T-helper 1 cell (primary cell): ENCODE data around the gene ARID1A.
A peak's percentile ranks its signal among the peaks of the same experiment; 100 is the strongest.
"Not testable (repeated sequence)": the region's sequence is repeated elsewhere in the genome, so short reads cannot be mapped to it uniquely, and the experiment has no call there.

Experiments
- DNase-seq, 5 donors: peaks; one replicate each; pipeline ENCODE4 v3.0.0-alpha.2; 2012 to 2020
- total RNA-seq, 4 donors: gene quantifications; one replicate each; lab custom pipeline; 2026; lab: John Stamatoyannopoulos, UW

The ARID1A gene
- total RNA-seq = 132 to 166 (median 149) reads per million in 4 donors

- DNase-seq = peak; percentile 90 to 97 (median 93)
Observed at GRCh38 chr1:26695356-26696118, at the start of gene ARID1A. TSS of gene ARID1A (plus strand) at chr1:26696015. CDS start at chr1:26696404, 389 bp downstream.

GRCh38 chr1:26664802-26665201 is 31.0 kb upstream of the ARID1A start:
- DNase-seq = no peak

- DNase-seq = no peak
Observed at GRCh38 chr1:26666855-26667254, 29.0 kb upstream of the ARID1A start.

- DNase-seq = not testable (repeated sequence)
Observed at GRCh38 chr1:26668106-26668786, 27.6 kb upstream of the ARID1A start.

- peak; percentile 16 to 73 (median 34) for DNase-seq
Observed at GRCh38 chr1:26677306-26678115, 18.3 kb upstream of the ARID1A start.

GRCh38 chr1:26684763-26685508 is 10.9 kb upstream of the ARID1A start:
- no peak for DNase-seq

- no peak for DNase-seq
Observed at GRCh38 chr1:26686795-26687194, 9.0 kb upstream of the ARID1A start.

- DNase-seq = no peak
Observed at GRCh38 chr1:26689504-26689903, 6.3 kb upstream of the ARID1A start.

GRCh38 chr1:26690157-26690556 is 5.7 kb upstream of the ARID1A start:
- DNase-seq = no peak

- DNase-seq = no peak
Observed at GRCh38 chr1:26690576-26691031, 5.2 kb upstream of the ARID1A start.

- peak; percentile 58 to 89 (median 74) for DNase-seq
Observed at GRCh38 chr1:26692211-26692792, 3.5 kb upstream of the ARID1A start.

- peak; percentile 72 to 96 (median 82) for DNase-seq
Observed at GRCh38 chr1:26692793-26693490, 2.9 kb upstream of the ARID1A start.

GRCh38 chr1:26693599-26694572 is 1.9 kb upstream of the ARID1A start:
- no peak for DNase-seq

- DNase-seq = peak in 2 of 5 donors; percentile 21 to 66
Observed at GRCh38 chr1:26694638-26695355, 1.0 kb upstream of the ARID1A start.

- peak in 1 of 5 donors; percentile 8 for DNase-seq
Observed at GRCh38 chr1:26696119-26696653, 371 bp downstream of the ARID1A start.

GRCh38 chr1:26696654-26697430 is 1.0 kb downstream of the ARID1A start:
- peak; percentile 48 to 71 (median 65) for DNase-seq

GRCh38 chr1:26697431-26697977 is 1.7 kb downstream of the ARID1A start:
- DNase-seq = peak in 1 of 5 donors; percentile 18
